SU-DHL-6 (cell line): ENCODE measurements around the gene XRN2.

Experiments
- H2AFZ ChIP-seq: fragments of 200-600 bp; sonication (generic); 2 replicates; pipeline ENCODE4 v1.6.1; 2014; ENCODE audit warnings: low read depth, mild to moderate bottlenecking, moderate library complexity, mixed read lengths, antibody characterized with exemption, low read length; ENCODE audit not compliant: severe bottlenecking
- H3F3A ChIP-seq: fragments of 200-600 bp; shearing (Covaris generic); 2 replicates; pipeline ENCODE4 v1.6.0; 2016; ENCODE audit warnings: antibody characterized with exemption, mild to moderate bottlenecking; ENCODE audit not compliant: insufficient read depth
- H3K27ac ChIP-seq: fragments of 200-600 bp; sonication (generic); 2 replicates; pipeline ENCODE4 v1.5.1; 2016; ENCODE audit warnings: low read depth, mild to moderate bottlenecking, low read length, moderate library complexity, mixed read lengths
- H3K27me3 ChIP-seq: fragments of 200-600 bp; sonication (generic), shearing (Covaris generic); 2 replicates; pipeline ENCODE4 v1.6.0; 2014; ENCODE audit warnings: mild to moderate bottlenecking, low read length
- H3K36me3 ChIP-seq: fragments of 200-600 bp; sonication (generic); 2 replicates; pipeline ENCODE4 v1.6.1; 2014; ENCODE audit warnings: mild to moderate bottlenecking, low read length, mixed read lengths
- H3K4me2 ChIP-seq: fragments of 300-600, 200-600 bp; shearing (Covaris generic), sonication (generic); 2 replicates; pipeline ENCODE4 v1.6.0; 2014; ENCODE audit warnings: low read length, low read depth, mild to moderate bottlenecking; ENCODE audit not compliant: poor library complexity, severe bottlenecking
- H3K4me3 ChIP-seq: fragments of 200-600 bp; sonication (generic); 2 replicates; pipeline ENCODE4 v1.5.1; 2014; ENCODE audit warnings: antibody characterized with exemption, low read length, mild to moderate bottlenecking, mixed read lengths; ENCODE audit not compliant: insufficient read depth, poor library complexity, severe bottlenecking
- H3K79me2 ChIP-seq: fragments of 200-600 bp; sonication (generic); 2 replicates; pipeline ENCODE4 v1.6.1; 2014; ENCODE audit warnings: mild to moderate bottlenecking, low read length, moderate library complexity; ENCODE audit not compliant: insufficient read depth
- H3K9ac ChIP-seq: fragments of 200-600 bp; sonication (generic); 2 replicates; pipeline ENCODE4 v1.7.0; 2014; ENCODE audit warnings: mild to moderate bottlenecking, low read length
- H3K9me2 ChIP-seq: fragments of 200-600 bp; sonication (generic); replicated peaks from 2 replicates; pipeline ENCODE4 v1.6.1; 2014; ENCODE audit warnings: low read length; ENCODE audit not compliant: insufficient read depth
- H3K9me3 ChIP-seq: fragments of 200-600 bp; sonication (generic); 2 replicates; pipeline ENCODE4 v1.6.1; 2014; ENCODE audit warnings: low read length, mixed read lengths; ENCODE audit not compliant: insufficient read depth
- H4K20me1 ChIP-seq: fragments of 200-600 bp; sonication (generic); 2 replicates; pipeline ENCODE4 v1.6.1; 2014; ENCODE audit warnings: low read depth, mild to moderate bottlenecking, antibody characterized with exemption, low read length, moderate library complexity, mixed read lengths
- EZH2phosphoT487 ChIP-seq: fragments of 200-600 bp; sonication (generic), shearing (Covaris generic); conservative IDR thresholded peaks from 2 replicates; pipeline ENCODE4 v1.6.1; 2018; ENCODE audit warnings: mild to moderate bottlenecking, antibody characterized with exemption, low read length, moderate library complexity, mixed read lengths
- TF ChIP-seq, protein P1 (sequence below): fragments of 200-600 bp; sonication (generic); IDR thresholded peaks from one replicate; pipeline ENCODE4 v1.5.1; 2017; ENCODE audit warnings: antibody characterized with exemption, mild to moderate bottlenecking, low read length, moderate library complexity; ENCODE audit not compliant: insufficient read depth, poor library complexity, severe bottlenecking

The XRN2 gene

DNA sequence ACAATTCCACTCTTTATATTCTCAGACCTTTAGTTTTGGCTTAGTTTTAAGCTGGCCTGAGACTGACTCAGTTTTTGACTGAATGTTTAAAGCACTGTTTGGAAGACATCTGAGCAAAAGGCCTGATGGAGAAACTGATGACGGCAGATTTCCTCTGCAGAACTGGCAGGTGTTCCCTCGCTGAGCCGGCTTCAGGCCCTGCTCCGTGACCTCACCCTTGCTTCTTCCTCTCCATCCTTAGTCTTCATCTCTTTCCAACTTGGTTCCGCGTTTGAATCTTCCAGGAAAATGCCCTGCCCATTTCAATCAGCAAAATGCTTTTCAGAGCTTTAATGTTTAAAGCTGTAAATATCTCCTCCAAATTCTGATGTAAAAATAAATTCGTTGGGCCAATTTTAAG, 87.6 kb downstream of the XRN2 start:
- H3K27me3 ChIP-seq: no peaks in the 10 kb centered on the region
- H2AFZ ChIP-seq: no peak overlapping the region
- TF ChIP-seq EZH2phosphoT487: no peak
- no peak overlapping the region for H3K4me2 ChIP-seq
- no peak overlapping the region for H3K9ac ChIP-seq
- no peaks in the 10 kb centered on the region for H3K79me2 ChIP-seq
- no peaks in the 10 kb centered on the region for H4K20me1 ChIP-seq
- no peak overlapping the region for H3K4me3 ChIP-seq
- H3K9me3 ChIP-seq: no peaks in the 10 kb centered on the region
- H3K9me2 ChIP-seq: no peaks in the 10 kb centered on the region
- H3K27ac ChIP-seq: no peak overlapping the region
- H3F3A ChIP-seq: peaks cover 11% of the 10 kb centered on the region; the same call in 1 of the 2 replicates
- H3K36me3 ChIP-seq: 0 out of 2 replicates have a peak, but pooled peaks cover 2% of the 10 kb centered on the region

DNA sequence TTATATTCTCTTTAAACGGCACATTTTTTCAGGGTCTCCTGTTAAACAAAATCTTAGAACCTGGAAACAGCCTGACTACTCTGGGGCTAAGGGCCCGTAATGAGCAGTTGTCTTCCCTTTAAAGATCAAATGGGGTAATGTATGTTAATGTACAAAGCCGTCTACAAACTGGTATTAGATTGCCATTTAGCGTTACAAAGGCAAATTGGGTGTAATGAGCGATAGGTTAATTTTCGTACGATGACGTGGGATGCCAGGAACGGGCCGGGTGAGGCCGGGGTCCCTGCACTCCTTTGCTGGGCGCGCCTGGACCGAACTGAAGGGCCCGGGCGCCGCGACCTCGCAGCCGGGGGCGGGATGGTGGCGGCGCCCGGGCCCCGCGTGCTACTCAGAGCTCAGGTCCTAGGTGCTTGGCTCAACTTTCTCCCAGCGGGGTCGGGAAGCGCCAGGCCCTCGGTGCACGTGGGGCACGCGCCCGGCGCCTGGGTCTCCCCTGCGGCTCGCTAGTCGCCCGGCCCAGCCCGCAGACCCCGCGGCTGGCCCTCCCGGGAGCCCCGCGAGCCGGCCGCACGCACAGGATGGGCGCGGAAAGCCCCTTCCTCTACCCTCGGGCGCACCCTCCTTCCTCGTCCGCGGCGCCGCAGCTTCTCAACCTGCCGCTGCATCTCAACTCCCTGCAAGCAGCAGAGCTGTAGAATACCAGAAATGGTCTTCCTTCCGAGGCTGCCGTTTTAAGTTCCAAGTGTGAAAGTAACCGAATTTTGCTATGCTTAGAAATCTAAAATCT, 88.2 kb downstream of the XRN2 start:
- no peaks in the 10 kb centered on the region for H3K9me2 ChIP-seq
- H3K9me3 ChIP-seq: no peaks in the 10 kb centered on the region
- H3K79me2 ChIP-seq: no peaks in the 10 kb centered on the region
- H2AFZ ChIP-seq: no peak overlapping the region
- H4K20me1 ChIP-seq: no peaks in the 10 kb centered on the region
- no peak overlapping the region for H3K9ac ChIP-seq
- TF ChIP-seq EZH2phosphoT487: no peak
- TF ChIP-seq, protein P1, sequence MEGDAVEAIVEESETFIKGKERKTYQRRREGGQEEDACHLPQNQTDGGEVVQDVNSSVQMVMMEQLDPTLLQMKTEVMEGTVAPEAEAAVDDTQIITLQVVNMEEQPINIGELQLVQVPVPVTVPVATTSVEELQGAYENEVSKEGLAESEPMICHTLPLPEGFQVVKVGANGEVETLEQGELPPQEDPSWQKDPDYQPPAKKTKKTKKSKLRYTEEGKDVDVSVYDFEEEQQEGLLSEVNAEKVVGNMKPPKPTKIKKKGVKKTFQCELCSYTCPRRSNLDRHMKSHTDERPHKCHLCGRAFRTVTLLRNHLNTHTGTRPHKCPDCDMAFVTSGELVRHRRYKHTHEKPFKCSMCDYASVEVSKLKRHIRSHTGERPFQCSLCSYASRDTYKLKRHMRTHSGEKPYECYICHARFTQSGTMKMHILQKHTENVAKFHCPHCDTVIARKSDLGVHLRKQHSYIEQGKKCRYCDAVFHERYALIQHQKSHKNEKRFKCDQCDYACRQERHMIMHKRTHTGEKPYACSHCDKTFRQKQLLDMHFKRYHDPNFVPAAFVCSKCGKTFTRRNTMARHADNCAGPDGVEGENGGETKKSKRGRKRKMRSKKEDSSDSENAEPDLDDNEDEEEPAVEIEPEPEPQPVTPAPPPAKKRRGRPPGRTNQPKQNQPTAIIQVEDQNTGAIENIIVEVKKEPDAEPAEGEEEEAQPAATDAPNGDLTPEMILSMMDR: no peak
- no peak overlapping the region for H3K27ac ChIP-seq
- no peak overlapping the region for H3K4me2 ChIP-seq
- H3K4me3 ChIP-seq: no peak overlapping the region
- no peaks in the 10 kb centered on the region for H3K27me3 ChIP-seq
- 0 out of 2 replicates have a peak, but pooled peaks cover 2% of the 10 kb centered on the region for H3K36me3 ChIP-seq
- peaks cover 11% of the 10 kb centered on the region; the same call in 1 of the 2 replicates for H3F3A ChIP-seq

DNA sequence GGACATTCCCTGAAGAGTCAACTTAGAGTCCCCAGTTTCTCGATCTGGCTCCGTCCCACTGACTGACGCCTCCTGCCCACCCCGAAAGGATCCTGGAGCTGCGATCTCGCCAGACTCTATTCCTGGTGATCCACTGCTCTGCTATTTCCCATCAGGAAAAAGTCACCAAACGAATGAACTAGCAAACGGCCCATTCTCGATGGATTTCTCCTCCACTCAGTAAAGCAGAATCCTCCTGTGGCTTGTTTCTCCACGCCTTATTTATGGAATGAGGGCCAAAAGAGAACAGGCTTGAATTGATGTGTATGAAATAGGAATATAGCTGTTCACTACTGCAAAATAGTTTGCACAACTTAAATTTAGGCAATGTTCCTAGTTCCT, 88.8 kb downstream of the XRN2 start:
- Histone ChIP-seq H3K4me3 (no peak overlapping the region), H3K27me3 (no peaks in the 10 kb centered on the region), H3K4me2 (no peak overlapping the region)

More for the DNA sequence above, 88.8 kb downstream of the XRN2 start:
- Histone ChIP-seq H3K27ac (no peak overlapping the region), H3K9me2 (no peaks in the 10 kb centered on the region), H3K79me2 (no peaks in the 10 kb centered on the region), H3K9ac (no peak overlapping the region), H2AFZ (no peak overlapping the region), H3K36me3 (no peaks in the 10 kb centered on the region), H3K9me3 (no peaks in the 10 kb centered on the region), H4K20me1 (no peaks in the 10 kb centered on the region), H3F3A (peaks cover 11% of the 10 kb centered on the region; the same call in 1 of the 2 replicates)
- no peak for TF ChIP-seq EZH2phosphoT487
- TF ChIP-seq, protein P1: no peak
